Cardiac fibroblast (primary cell): ENCODE data around the gene RBM26.

Experiments used
- DNase-seq, 2 donors: peaks; one replicate each; pipeline versions ENCODE4 v3.0.0 to v3.0.0-alpha.2; 2010; ENCODE audit warnings: low read depth in 2 of 2
- H3K4me3 ChIP-seq, 2 donors: replicated peaks in 1 of 2; 1 replicate in 1 of 2; 2 replicates in 1 of 2; pipeline ENCODE4 v1.5.1; 2011; ENCODE audit warnings: low read depth in 2 of 2, low read length in 2 of 2, mild to moderate bottlenecking in 2 of 2, moderate library complexity in 1 of 2
- CTCF ChIP-seq: IDR thresholded peaks from one replicate; pipeline ENCODE4 v1.5.1; 2011; ENCODE audit warnings: low read depth, mild to moderate bottlenecking, low read length, inconsistent platforms

The RBM26 gene

DNA sequence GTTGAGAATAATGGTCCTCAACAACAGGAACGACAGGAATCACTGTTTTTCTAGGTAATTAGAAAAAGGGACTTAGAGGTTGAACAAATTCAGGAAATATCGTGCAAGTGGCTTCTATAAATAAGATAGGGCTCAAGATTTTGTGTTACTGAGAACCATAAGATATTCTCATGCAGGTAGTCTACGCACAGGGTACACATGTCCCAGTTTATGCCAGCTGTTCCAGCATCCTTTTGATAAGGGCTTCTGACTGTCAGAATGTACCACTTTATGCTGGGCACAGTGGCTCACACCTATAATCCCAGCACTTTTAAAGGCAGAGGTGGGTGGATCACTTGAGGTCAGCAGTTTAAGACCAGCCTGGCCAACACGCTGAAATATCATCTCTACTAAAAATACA, 32.1 kb downstream of the RBM26 start:
- no peak overlapping the region for H3K4me3 ChIP-seq
- TF ChIP-seq CTCF: no peak
- DNase-seq: no peak

- no peak for TF ChIP-seq CTCF
- no peak for DNase-seq
- no peak overlapping the region for H3K4me3 ChIP-seq
Measured at GRCh38 chr13:79369226-79369625, 36.8 kb downstream of the RBM26 start.

DNA sequence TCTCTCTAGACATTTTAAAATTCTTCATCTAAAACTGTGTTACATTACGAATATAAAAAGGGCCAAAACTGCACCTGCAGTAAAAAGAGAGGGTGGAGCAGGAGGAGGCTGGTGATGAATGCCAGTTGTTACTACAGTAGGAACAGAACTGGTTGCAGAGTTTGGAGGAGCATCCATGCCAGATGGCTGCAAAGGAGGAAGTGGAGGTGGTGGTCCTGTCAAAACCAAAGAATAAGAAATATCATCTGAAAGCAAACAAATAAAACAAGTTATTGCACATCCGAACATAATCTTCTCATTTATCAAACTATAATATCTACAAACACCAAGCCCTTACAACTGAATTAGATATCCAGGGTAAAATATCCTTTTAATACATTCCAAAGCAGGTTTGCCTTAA, 40.1 kb downstream of the RBM26 start:
- H3K4me3 ChIP-seq: no peak overlapping the region
- no peak for TF ChIP-seq CTCF
- DNase-seq: no peak

GRCh38 chr13:79361299-79361698, 44.8 kb downstream of the RBM26 start:
- no peak for TF ChIP-seq CTCF
- no peak overlapping the region for H3K4me3 ChIP-seq

GRCh38 chr13:79360095-79360494, 46.0 kb downstream of the RBM26 start:
- no peak for TF ChIP-seq CTCF

More at GRCh38 chr13:79361299-79361698, 44.8 kb downstream of the RBM26 start:
- no peak for DNase-seq

GRCh38 chr13:79359064-79359463, 47.0 kb downstream of the RBM26 start:
- DNase-seq: no peak
- H3K4me3 ChIP-seq: no peak overlapping the region
- TF ChIP-seq CTCF: no peak

More at GRCh38 chr13:79360095-79360494, 46.0 kb downstream of the RBM26 start:
- no peak overlapping the region for H3K4me3 ChIP-seq
- DNase-seq: no peak

- TF ChIP-seq CTCF: no peak
- no peak for DNase-seq
- no peak overlapping the region for H3K4me3 ChIP-seq
Measured at GRCh38 chr13:79354285-79354684, 51.8 kb downstream of the RBM26 start.
